SK-N-SH (cell line): ENCODE measurements around the gene HMBS. TPM values are rescaled to one million over a fixed set of nuclear protein-coding genes. Genes with fewer than 3 reads are reported as not detected.

Source experiments
- CTCF ChIA-PET: fragments of 300-600, 350-600 bp; formaldehyde crosslinking; extraction: SDS; loops from one replicate; lab custom pipeline; 2021; lab: Yijun Ruan, JAX
- POLR2A ChIA-PET: fragments of 350-600 bp; sonication (Branson Sonifier 250); formaldehyde crosslinking; extraction: SDS; loops from one replicate; lab custom pipeline; 2020; ENCODE audit warnings: antibody characterized with exemption, inconsistent platforms; lab: Yijun Ruan, JAX
- DNase-seq: peaks from one replicate; pipeline ENCODE4 v3.0.0; 2012
- H2AFZ ChIP-seq: fragments of 200-600 bp; sonication (generic); 2 replicates; pipeline ENCODE4 v1.8.1; 2016; ENCODE audit warnings: antibody characterized with exemption, mild to moderate bottlenecking, low read depth
- H3F3A ChIP-seq: fragments of 200-600 bp; sonication (generic); replicated peaks from 2 replicates; pipeline ENCODE3; 2016; ENCODE audit warnings: antibody characterized with exemption, mild to moderate bottlenecking; ENCODE audit not compliant: insufficient read depth
- H3K27ac ChIP-seq, 2 experiments: fragments of 200-500 bp in 1 of 2; fragments of 200-600 bp in 1 of 2; sonication (Bioruptor generic) in 1 of 2; sonication (generic), shearing (Covaris generic) in 1 of 2; 2 replicates each; pipeline versions ENCODE4 v1.5.1 to v1.6.1; 2014 to 2016; ENCODE audit warnings: low read depth in 2 of 2, inconsistent platforms in 1 of 2, low read length in 1 of 2, mild to moderate bottlenecking in 1 of 2, mixed read lengths in 1 of 2
- H3K27me3 ChIP-seq: fragments of 200-600 bp; sonication (generic), shearing (Covaris generic); 2 replicates; pipeline ENCODE4 v1.6.1; 2016; ENCODE audit warnings: mixed run types; ENCODE audit not compliant: insufficient read depth
- H3K36me3 ChIP-seq, 2 experiments: fragments of 200-500 bp in 1 of 2; fragments of 200-600 bp in 1 of 2; sonication (Bioruptor generic) in 1 of 2; sonication (generic) in 1 of 2; replicated peaks in 1 of 2; 2 replicates each; pipeline versions ENCODE3 to v1.5.1; 2014 to 2016; ENCODE audit warnings: low read length in 1 of 2, mild to moderate bottlenecking in 1 of 2; ENCODE audit not compliant: insufficient read depth in 2 of 2, control insufficient read depth in 1 of 2
- H3K4me1 ChIP-seq, 2 experiments: fragments of 200-500 bp in 1 of 2; fragments of 200-600 bp in 1 of 2; sonication (Bioruptor generic) in 1 of 2; sonication (generic), shearing (Covaris generic) in 1 of 2; 2 replicates each; pipeline versions ENCODE4 v1.5.1 to v1.6.1; 2014 to 2016; ENCODE audit warnings: low read depth in 1 of 2, low read length in 1 of 2, mixed run types in 1 of 2; ENCODE audit not compliant: insufficient read depth in 2 of 2, control insufficient read depth in 1 of 2
- H3K4me2 ChIP-seq: fragments of 200-600 bp; sonication (generic), shearing (Covaris generic); 2 replicates; pipeline ENCODE4 v1.6.1; 2017; ENCODE audit warnings: mixed run types
- H3K4me3 ChIP-seq, 2 experiments: fragments of 200-500 bp in 1 of 2; fragments of 200-600 bp in 1 of 2; sonication (Bioruptor generic) in 1 of 2; sonication (generic), shearing (Covaris generic) in 1 of 2; 2 replicates each; pipeline versions ENCODE4 v1.5.1 to v1.8.1; 2014 to 2016; ENCODE audit warnings: low read depth in 2 of 2, inconsistent platforms in 1 of 2, low read length in 1 of 2, mild to moderate bottlenecking in 1 of 2, mixed read lengths in 1 of 2, moderate library complexity in 1 of 2
- H3K79me2 ChIP-seq: fragments of 200-600 bp; sonication (generic); 2 replicates; pipeline ENCODE4 v1.8.1; 2017; ENCODE audit warnings: mild to moderate bottlenecking; ENCODE audit not compliant: insufficient read depth
- H3K9ac ChIP-seq: fragments of 200-600 bp; sonication (generic); 2 replicates; pipeline ENCODE4 v1.6.1; 2017; ENCODE audit warnings: mixed run types
- H3K9me2 ChIP-seq: fragments of 200-600 bp; sonication (generic); 2 replicates; pipeline ENCODE4 v1.6.1; 2017; ENCODE audit warnings: mixed run types
- H3K9me3 ChIP-seq: fragments of 200-600 bp; sonication (generic); 2 replicates; pipeline ENCODE4 v1.6.1; 2017; ENCODE audit warnings: mixed run types, mild to moderate bottlenecking, moderate library complexity
- H4K20me1 ChIP-seq: fragments of 200-600 bp; sonication (generic); 2 replicates; pipeline ENCODE4 v1.6.1; 2017; ENCODE audit warnings: mild to moderate bottlenecking, mixed run types; ENCODE audit not compliant: insufficient read depth
- FOXJ3 ChIP-seq: sonication (generic); formaldehyde crosslinking; IDR thresholded peaks from 2 replicates; pipeline ENCODE4 v1.5.1; 2020; ENCODE audit warnings: mild to moderate bottlenecking, missing genetic modification reagents
- JUND ChIP-seq: IDR thresholded peaks from 2 replicates; pipeline ENCODE4 v1.4.0; 2012
- MAX ChIP-seq: IDR thresholded peaks from 2 replicates; pipeline ENCODE4 v1.4.0; 2012; ENCODE audit warnings: low read depth
- MEF2A ChIP-seq: IDR thresholded peaks from 2 replicates; pipeline ENCODE4 v1.4.0; 2012; ENCODE audit warnings: low read depth, borderline replicate concordance
- MXI1 ChIP-seq: IDR thresholded peaks from 2 replicates; pipeline ENCODE4 v1.6.1; 2012; ENCODE audit warnings: mild to moderate bottlenecking, low read depth, low read length, improper control_type of control experiment
- POLR2AphosphoS5 ChIP-seq: IDR thresholded peaks from 2 replicates; pipeline ENCODE4 v1.6.1; 2012; ENCODE audit warnings: low read depth, low read length
- TAF1 ChIP-seq: IDR thresholded peaks from 2 replicates; pipeline ENCODE4 v1.6.1; 2012; ENCODE audit warnings: low read depth, mild to moderate bottlenecking, low read length, moderate library complexity, borderline replicate concordance
- WGBS: methylation state at CpG from one replicate; pipeline ENCODE4 v1.1.6; 2017; ENCODE audit warnings: low lambda C conversion rate; 5-methylcytosine and 5-hydroxymethylcytosine counted together
- polyA plus RNA-seq, 3 experiments: library from polyadenylated mRNA; depleted of rRNA; stranded (reverse); fragments of >200 nt; gene quantifications; 2 replicates each; pipeline ENCODE4 v1.2.3, GENCODE V29; 2012
- TF ChIP-seq, protein P1 (sequence below): IDR thresholded peaks from 2 replicates; pipeline ENCODE4; 2012

The HMBS gene
- polyA plus RNA-seq, 1 of the 3 experiments (the other 2 are of a cell fraction), result 69.4 TPM

DNA sequence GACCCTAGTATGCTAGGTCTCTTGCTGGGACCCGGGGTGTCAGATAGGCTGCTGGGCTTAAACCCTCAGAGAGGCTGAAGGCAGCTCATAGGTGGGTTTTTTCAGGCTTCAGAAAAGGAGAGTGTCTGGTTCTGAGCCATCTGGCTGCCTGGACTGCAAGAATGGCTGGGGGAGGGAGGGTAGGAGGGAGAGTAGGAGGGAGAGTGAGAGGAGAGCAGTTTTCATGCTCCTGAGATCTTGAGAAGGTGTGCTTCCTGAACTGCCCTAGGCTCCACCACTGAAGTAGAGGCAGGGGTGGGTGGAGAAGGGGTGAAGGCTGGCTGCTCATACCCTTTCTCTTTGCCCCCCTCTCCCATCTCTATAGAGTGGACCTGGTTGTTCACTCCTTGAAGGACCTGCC lies 4.6 kb downstream of the HMBS start:
- CTCF ChIA-PET, result interaction anchor here (0.7 to 1.7 kb wide), 5 partner anchors 11 to 250 kb away, joined by 3 read pairs; no protein-coding TSS in a partner anchor
- no peaks in the 10 kb centered on the region for H3K9me2 ChIP-seq
- H3K9me3 ChIP-seq, result no peaks in the 10 kb centered on the region
- H3K4me2 ChIP-seq, result no peak overlapping the region
- no peaks in the 10 kb centered on the region for H3K27me3 ChIP-seq
- TF ChIP-seq TAF1 (no peak), POLR2AphosphoS5 (no peak)
- H3K4me1 ChIP-seq, result peaks cover 29 to 32% of the 10 kb centered on the region in 2 experiments; a peak in 2 of 4 replicates
- no peak overlapping the region for H3K4me3 ChIP-seq
- POLR2A ChIA-PET, result no interaction called here
- H3K79me2 ChIP-seq, result peaks cover 50% of the 10 kb centered on the region
- peaks cover 34% of the 10 kb centered on the region for H3F3A ChIP-seq
- 60% methylated on average over 1 of the region's 1 CpG for WGBS
- H3K27ac ChIP-seq, result no peak overlapping the region
- H3K36me3 ChIP-seq, result peaks cover 31 to 39% of the 10 kb centered on the region in 2 experiments
- DNase-seq, result no peak
- H3K9ac ChIP-seq, result no peak overlapping the region
- H2AFZ ChIP-seq, result no peak overlapping the region
- peaks cover 30% of the 10 kb centered on the region for H4K20me1 ChIP-seq

DNA sequence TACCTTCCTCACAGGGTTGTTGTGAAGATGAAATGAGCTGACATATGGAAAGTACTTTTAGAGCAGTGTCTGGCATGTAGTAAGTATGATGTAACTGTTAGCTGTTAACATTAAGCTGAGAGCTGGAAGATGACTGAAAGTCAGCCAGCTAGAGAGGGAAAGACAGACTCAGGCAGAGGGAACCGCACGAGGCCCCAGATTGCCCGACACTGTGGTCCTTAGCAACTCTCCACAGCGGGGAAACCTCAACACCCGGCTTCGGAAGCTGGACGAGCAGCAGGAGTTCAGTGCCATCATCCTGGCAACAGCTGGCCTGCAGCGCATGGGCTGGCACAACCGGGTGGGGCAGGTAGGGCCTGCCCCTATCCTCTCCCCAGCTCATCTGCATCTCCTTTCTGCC lies 6.5 kb downstream of the HMBS start:
- peaks cover 48% of the 10 kb centered on the region for H3K79me2 ChIP-seq

More for the DNA sequence above, 6.5 kb downstream of the HMBS start:
- Histone ChIP-seq H2AFZ (no peak overlapping the region), H3K27ac (peak overlapping the region in 1 of 2 experiments; percentile 11; a peak in 1 of 4 replicates), H3K4me3 (no peak overlapping the region), H3K4me2 (no peak overlapping the region), H4K20me1 (peaks cover 31% of the 10 kb centered on the region), H3K36me3 (peaks cover 32 to 39% of the 10 kb centered on the region in 2 experiments), H3K27me3 (no peaks in the 10 kb centered on the region), H3K9me2 (no peaks in the 10 kb centered on the region), H3K9me3 (no peaks in the 10 kb centered on the region), H3K9ac (no peak overlapping the region), H3F3A (peaks cover 34% of the 10 kb centered on the region), H3K4me1 (peaks cover 22 to 23% of the 10 kb centered on the region in 2 experiments; a peak in 2 of 4 replicates)
- ChIA-PET CTCF (interaction anchor here (0.6 to 1.3 kb wide), 4 partner anchors 9 to 432 kb away, joined by 3 to 4 read pairs (median 3); partner anchors contain the start of gene DPAGT1), POLR2A (no interaction called here)
- WGBS, result 85% methylated on average over 8 of the region's 9 CpGs
- DNase-seq, result no peak
- TF ChIP-seq MEF2A, result no peak
- no peak for TF ChIP-seq FOXJ3 (CRISPR knock-in tag)
- no peak for TF ChIP-seq MXI1
- TF ChIP-seq MAX, result no peak
- TF ChIP-seq JUND, result no peak
- TF ChIP-seq, protein P1, sequence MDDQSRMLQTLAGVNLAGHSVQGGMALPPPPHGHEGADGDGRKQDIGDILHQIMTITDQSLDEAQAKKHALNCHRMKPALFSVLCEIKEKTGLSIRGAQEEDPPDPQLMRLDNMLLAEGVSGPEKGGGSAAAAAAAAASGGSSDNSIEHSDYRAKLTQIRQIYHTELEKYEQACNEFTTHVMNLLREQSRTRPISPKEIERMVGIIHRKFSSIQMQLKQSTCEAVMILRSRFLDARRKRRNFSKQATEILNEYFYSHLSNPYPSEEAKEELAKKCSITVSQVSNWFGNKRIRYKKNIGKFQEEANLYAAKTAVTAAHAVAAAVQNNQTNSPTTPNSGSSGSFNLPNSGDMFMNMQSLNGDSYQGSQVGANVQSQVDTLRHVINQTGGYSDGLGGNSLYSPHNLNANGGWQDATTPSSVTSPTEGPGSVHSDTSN, result no peak
